ENCODE measurements around the gene CFDP1. TPM values are rescaled to one million over a fixed set of nuclear protein-coding genes. Genes with fewer than 3 reads are reported as not detected.

The CFDP1 gene
- total RNA-seq, 4 donors from 2014 or later, result 32.8 to 55.8 (median 45.7) TPM

- WGBS, 2 donors, result 24 to 49% methylated on average over 4 of the region's 4 CpGs
- no peak for DNase-seq
- H3K9me3 ChIP-seq, result no peaks in the 10 kb centered on the region
- peaks cover 17 to 59% (median 22%) of the 10 kb centered on the region in 3 donors for H3K4me1 ChIP-seq
- peak overlapping the region; percentile 77 to 90 (median 86) for H3K27ac ChIP-seq
- H3K36me3 ChIP-seq, result peaks cover 0 to 44% (median 0%) of the 10 kb centered on the region in 3 donors
- H3K4me3 ChIP-seq, result no peak overlapping the region
- intact Hi-C loops (cut with DNase I), result no loop called here
- no peak for TF ChIP-seq POLR2A (IDR thresholded peaks at IDR 0.05)
- TF ChIP-seq CTCF (IDR thresholded peaks at IDR 0.05), result no peak
- H3K27me3 ChIP-seq, result peaks cover 0 to 16% (median 0%) of the 10 kb centered on the region in 4 donors
Observed at GRCh38 chr16:75304521-75305363, 128.6 kb downstream of the CFDP1 start.

GRCh38 chr16:75301804-75302203, 131.5 kb downstream of the CFDP1 start:
- intact Hi-C loops (cut with DNase I), result no loop called here
- 38 to 44% methylated on average over 1 of the region's 1 CpG for WGBS, 2 donors
- H3K27ac ChIP-seq, result no peak overlapping the region
- TF ChIP-seq POLR2A (IDR thresholded peaks at IDR 0.05), result no peak
- no peak for TF ChIP-seq CTCF (IDR thresholded peaks at IDR 0.05)
- H3K27me3 ChIP-seq, result no peaks in the 10 kb centered on the region
- H3K4me1 ChIP-seq, result peaks cover 17 to 46% (median 22%) of the 10 kb centered on the region in 3 donors
- H3K9me3 ChIP-seq, result no peaks in the 10 kb centered on the region
- H3K36me3 ChIP-seq, result peaks cover 0 to 67% (median 0%) of the 10 kb centered on the region in 3 donors
- H3K4me3 ChIP-seq, result no peak overlapping the region
- no peak for DNase-seq

GRCh38 chr16:75298267-75298666, 135.0 kb downstream of the CFDP1 start:
- peaks cover 0 to 87% (median 2%) of the 10 kb centered on the region in 3 donors for H3K36me3 ChIP-seq
- no peak overlapping the region for H3K27ac ChIP-seq
- DNase-seq, result no peak
- H3K27me3 ChIP-seq, result no peaks in the 10 kb centered on the region
- no peaks in the 10 kb centered on the region for H3K9me3 ChIP-seq
- intact Hi-C loops (cut with DNase I), result no loop called here
- WGBS, 2 donors, result 78 to 96% methylated on average over 2 to 6 of the region's 6 CpGs
- TF ChIP-seq POLR2A (IDR thresholded peaks at IDR 0.05) (no peak), CTCF (IDR thresholded peaks at IDR 0.05) (no peak)
- no peak overlapping the region for H3K4me3 ChIP-seq
- peaks cover 0 to 15% (median 0%) of the 10 kb centered on the region in 3 donors for H3K4me1 ChIP-seq

- 45 to 67% methylated on average over 1 of the region's 1 CpG for WGBS, 2 donors
- Histone ChIP-seq H3K9me3 (no peaks in the 10 kb centered on the region), H3K27me3 (no peaks in the 10 kb centered on the region), H3K4me3 (no peak overlapping the region), H3K27ac (no peak overlapping the region), H3K4me1 (peaks cover 0 to 23% (median 0%) of the 10 kb centered on the region in 3 donors), H3K36me3 (peaks cover 5 to 88% (median 6%) of the 10 kb centered on the region in 3 donors)
- intact Hi-C loops (cut with DNase I), result no loop called here
- no peak for DNase-seq
- no peak for TF ChIP-seq POLR2A (IDR thresholded peaks at IDR 0.05)
- TF ChIP-seq CTCF (IDR thresholded peaks at IDR 0.05), result no peak
Observed at GRCh38 chr16:75296606-75297005, 136.7 kb downstream of the CFDP1 start.

GRCh38 chr16:75294773-75295459, 138.4 kb downstream of the CFDP1 start:
- no peak for DNase-seq
- Histone ChIP-seq H3K9me3 (no peaks in the 10 kb centered on the region), H3K36me3 (peaks cover 5 to 87% (median 6%) of the 10 kb centered on the region in 3 donors), H3K4me3 (no peak overlapping the region), H3K27ac (no peak overlapping the region), H3K27me3 (no peaks in the 10 kb centered on the region), H3K4me1 (peaks cover 0 to 16% (median 0%) of the 10 kb centered on the region in 3 donors)
- WGBS, 2 donors, result 81 to 86% methylated on average over 6 of the region's 6 CpGs
- TF ChIP-seq POLR2A (IDR thresholded peaks at IDR 0.05), result no peak
- no peak for TF ChIP-seq CTCF (IDR thresholded peaks at IDR 0.05)
- intact Hi-C loops (cut with DNase I), result no loop called here

All from esophagus squamous epithelium (tissue), 5 donors.